ENCODE data around the gene BPTF. TPM values are rescaled to one million over a fixed set of nuclear protein-coding genes. Genes with fewer than 3 reads are reported as not detected.

The BPTF gene
- 27.4 and 30.7 TPM in 2 replicates for total RNA-seq

GRCh38 chr17:67824735-67825626 is at the start of gene BPTF:
Gene BPTF (plus strand): TSS chr17:67825503. CDS start chr17:67825725, 222 bp downstream.

GRCh38 chr17:67996301-67997171 is 171.2 kb downstream of the BPTF start, which contains the start of gene C17orf58:
Gene C17orf58 (minus strand): TSS chr17:67996469. CDS start chr17:67996198, 271 bp downstream.

Other genes with a start within 250 kb of the BPTF start
- 24.5 and 46.0 TPM in 2 replicates for gene NOL11, start 107.6 kb upstream of the BPTF start, total RNA-seq
- gene C17orf58, start 171.0 kb downstream of the BPTF start, total RNA-seq, result 9.4 and 17.5 TPM in 2 replicates
- gene KPNA2, start 210.2 kb downstream of the BPTF start, total RNA-seq, result 39.5 and 201 TPM in 2 replicates